ENCODE measurements around the gene GAGE10. TPM values are rescaled to one million over a fixed set of nuclear protein-coding genes. Genes with fewer than 3 reads are reported as not detected.

GAGE10 gene
- total RNA-seq, 1 experiment from 2014 or later: not detected

DNA sequence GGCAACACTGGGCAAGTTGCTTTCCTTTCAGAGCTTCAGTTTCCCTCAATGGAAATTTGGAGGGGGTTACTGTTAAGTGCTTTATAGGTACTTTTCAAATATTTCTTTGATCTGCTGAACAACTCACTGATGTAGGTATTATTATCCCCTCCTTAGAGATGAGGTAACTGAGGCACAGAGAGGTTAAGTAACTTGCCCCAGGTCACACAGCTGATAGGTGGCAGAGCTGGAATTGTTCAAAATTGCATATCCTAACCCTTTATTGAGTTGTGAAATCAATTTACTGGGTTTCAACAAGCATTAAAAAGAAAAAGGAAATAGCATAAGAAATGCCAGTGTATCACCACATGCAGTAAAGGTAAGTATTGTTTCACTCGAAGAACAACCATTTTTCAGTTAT is 27.2 kb upstream of the GAGE10 start:
- DNase-seq: no peak
- no peaks in the 10 kb centered on the region for H3K36me3 ChIP-seq (ENCODE audit: control insufficient read depth, insufficient read depth, low read length)
- H3K27me3 Mint-ChIP-seq (ENCODE audit: insufficient read depth, unreplicated experiment): no peaks in the 10 kb centered on the region
- CTCF ChIA-PET: interaction anchor here (0.6 kb wide), 1 partner anchor 11 kb away, joined by 3 read pairs; no protein-coding TSS in a partner anchor
- H3K27me3 ChIP-seq (replicated peaks; ENCODE audit: control insufficient read depth, insufficient read depth, low read length): no peaks in the 10 kb centered on the region
- POLR2A ChIA-PET: no interaction called here
- H3K9me3 Mint-ChIP-seq (ENCODE audit: unreplicated experiment): no peaks in the 10 kb centered on the region
- no peak for TF ChIP-seq CTCF (IDR thresholded peaks at IDR 0.05; ENCODE audit: insufficient read depth in 1 of 2, low read depth in 1 of 2, low read length in 1 of 2, severe bottlenecking in 1 of 2, unreplicated experiment in 1 of 2)
- peaks cover 5% of the 10 kb centered on the region; the same call in 1 of the 2 replicates for H3K4me1 ChIP-seq
- H3K4me1 Mint-ChIP-seq (ENCODE audit: low read depth, unreplicated experiment): peaks cover 3% of the 10 kb centered on the region
- H3K36me3 Mint-ChIP-seq (ENCODE audit: insufficient read depth, unreplicated experiment): peaks cover 11% of the 10 kb centered on the region
- H3K4me3 Mint-ChIP-seq (ENCODE audit: unreplicated experiment): no peak overlapping the region
- H3K27ac Mint-ChIP-seq (ENCODE audit: unreplicated experiment): no peak overlapping the region
- no TSS peak for BruUV-seq (replicated peaks)
- H3K4me3 ChIP-seq (ENCODE audit: low read depth, low read length): no peak overlapping the region
- intact Hi-C loops (cut with micrococcal nuclease; ENCODE audit: unreplicated experiment): no loop called here
- H3K9me3 ChIP-seq: no peaks in the 10 kb centered on the region

GRCh38 chrX:49276671-49277534 is 26.5 kb upstream of the GAGE10 start:
- H3K36me3 Mint-ChIP-seq (ENCODE audit: insufficient read depth, unreplicated experiment): peaks cover 6% of the 10 kb centered on the region
- Histone ChIP-seq H3K9me3 (no peaks in the 10 kb centered on the region), H3K4me3 (ENCODE audit: low read depth, low read length) (no peak overlapping the region), H3K27me3 (replicated peaks; ENCODE audit: control insufficient read depth, insufficient read depth, low read length) (no peaks in the 10 kb centered on the region), H3K36me3 (ENCODE audit: control insufficient read depth, insufficient read depth, low read length) (no peaks in the 10 kb centered on the region), H3K4me1 (no peaks in the 10 kb centered on the region)
- no TSS peak for BruUV-seq (replicated peaks)
- intact Hi-C loops (cut with micrococcal nuclease; ENCODE audit: unreplicated experiment): no loop called here
- no peak overlapping the region for H3K4me3 Mint-ChIP-seq (ENCODE audit: unreplicated experiment)
- no peaks in the 10 kb centered on the region for H3K27me3 Mint-ChIP-seq (ENCODE audit: insufficient read depth, unreplicated experiment)
- DNase-seq: no peak
- CTCF ChIA-PET: no interaction called here
- POLR2A ChIA-PET: no interaction called here
- H3K9me3 Mint-ChIP-seq (ENCODE audit: unreplicated experiment): no peaks in the 10 kb centered on the region
- no peak overlapping the region for H3K27ac Mint-ChIP-seq (ENCODE audit: unreplicated experiment)
- TF ChIP-seq CTCF (IDR thresholded peaks at IDR 0.05; ENCODE audit: insufficient read depth in 1 of 2, low read depth in 1 of 2, low read length in 1 of 2, severe bottlenecking in 1 of 2, unreplicated experiment in 1 of 2): no peak
- H3K4me1 Mint-ChIP-seq (ENCODE audit: low read depth, unreplicated experiment): no peaks in the 10 kb centered on the region

- Mint-ChIP-seq H3K36me3 (ENCODE audit: insufficient read depth, unreplicated experiment) (peaks cover 12% of the 10 kb centered on the region), H3K9me3 (ENCODE audit: unreplicated experiment) (no peaks in the 10 kb centered on the region), H3K27me3 (ENCODE audit: insufficient read depth, unreplicated experiment) (no peaks in the 10 kb centered on the region), H3K27ac (ENCODE audit: unreplicated experiment) (no peak overlapping the region), H3K4me1 (ENCODE audit: low read depth, unreplicated experiment) (no peaks in the 10 kb centered on the region), H3K4me3 (ENCODE audit: unreplicated experiment) (no peak overlapping the region)
- intact Hi-C loops (cut with micrococcal nuclease; ENCODE audit: unreplicated experiment): no loop called here
- Histone ChIP-seq H3K27me3 (replicated peaks; ENCODE audit: control insufficient read depth, insufficient read depth, low read length) (no peaks in the 10 kb centered on the region), H3K4me1 (no peaks in the 10 kb centered on the region), H3K9me3 (no peaks in the 10 kb centered on the region), H3K36me3 (ENCODE audit: control insufficient read depth, insufficient read depth, low read length) (no peaks in the 10 kb centered on the region), H3K4me3 (ENCODE audit: low read depth, low read length) (no peak overlapping the region)
- ChIA-PET POLR2A (no interaction called here), CTCF (no interaction called here)
- no TSS peak for BruUV-seq (replicated peaks)
- DNase-seq: no peak
- TF ChIP-seq CTCF (IDR thresholded peaks at IDR 0.05; ENCODE audit: insufficient read depth in 1 of 2, low read depth in 1 of 2, low read length in 1 of 2, severe bottlenecking in 1 of 2, unreplicated experiment in 1 of 2): no peak
Observed at GRCh38 chrX:49277535-49277830, 26.0 kb upstream of the GAGE10 start.
